ENCODE measurements around the gene EMD. TPM values are rescaled to one million over a fixed set of nuclear protein-coding genes. Genes with fewer than 3 reads are reported as not detected.

EMD gene
- total RNA-seq, 3 donors from 2014 or later = 107 to 113 (median 111) TPM

DNA sequence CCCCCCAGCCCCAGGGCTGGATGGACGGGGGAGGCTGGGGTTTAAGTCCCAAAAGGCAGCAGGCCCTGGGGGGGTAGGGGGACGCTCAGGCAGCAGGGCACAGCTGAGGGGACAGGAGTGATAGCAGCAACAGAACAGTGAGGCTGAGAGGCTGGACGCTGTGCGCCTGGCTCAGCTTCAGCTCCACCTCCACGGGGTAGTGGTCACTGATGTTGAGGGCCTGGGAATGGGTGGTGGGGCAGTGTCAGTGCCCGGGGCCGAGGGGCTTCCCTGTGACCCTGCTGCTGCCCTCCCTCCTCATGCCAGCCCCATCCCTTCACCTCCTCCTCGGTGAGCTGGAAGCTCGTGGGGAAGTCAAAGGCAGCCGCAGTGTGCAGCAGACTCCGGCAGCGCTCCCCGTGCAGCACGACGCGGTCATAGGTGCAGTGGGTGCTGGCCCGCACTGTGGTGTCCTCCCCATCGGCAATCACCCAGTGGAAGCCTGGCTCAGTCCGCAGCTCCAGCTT is 23.6 kb downstream of the EMD start:
- H3K27me3 Mint-ChIP-seq (ENCODE audit: low read depth) = no peaks in the 10 kb centered on the region
- DNase-seq (no peak), ATAC-seq (no peak)
- no peak overlapping the region for H3K4me3 Mint-ChIP-seq
- H3K4me1 Mint-ChIP-seq (ENCODE audit: low read depth) = peaks cover 8% of the 10 kb centered on the region
- H3K36me3 Mint-ChIP-seq (ENCODE audit: insufficient read depth) = peaks cover 18% of the 10 kb centered on the region
- no peaks in the 10 kb centered on the region for H3K9me3 Mint-ChIP-seq

- H3K36me3 Mint-ChIP-seq (ENCODE audit: insufficient read depth) = peaks cover 17% of the 10 kb centered on the region
- H3K9me3 Mint-ChIP-seq = no peaks in the 10 kb centered on the region
- DNase-seq (no peak), ATAC-seq (no peak)
- H3K4me3 Mint-ChIP-seq = no peak overlapping the region
- H3K27me3 Mint-ChIP-seq (ENCODE audit: low read depth) = no peaks in the 10 kb centered on the region
- H3K4me1 Mint-ChIP-seq (ENCODE audit: low read depth) = peaks cover 9% of the 10 kb centered on the region
These were observed 24.1 kb downstream of the EMD start for GRCh38 chrX:154403192-154403591.

GRCh38 chrX:154403858-154404257 is 24.8 kb downstream of the EMD start:
- ATAC-seq = no peak
- no peaks in the 10 kb centered on the region for H3K27me3 Mint-ChIP-seq (ENCODE audit: low read depth)
- peaks cover 14% of the 10 kb centered on the region for H3K4me1 Mint-ChIP-seq (ENCODE audit: low read depth)
- DNase-seq = no peak
- peaks cover 10% of the 10 kb centered on the region for H3K36me3 Mint-ChIP-seq (ENCODE audit: insufficient read depth)
- H3K9me3 Mint-ChIP-seq = no peaks in the 10 kb centered on the region
- no peak overlapping the region for H3K4me3 Mint-ChIP-seq

GRCh38 chrX:154404625-154405192 is 25.6 kb downstream of the EMD start:
- DNase-seq (no peak), ATAC-seq (no peak)
- Mint-ChIP-seq H3K4me1 (ENCODE audit: low read depth) (peaks cover 15% of the 10 kb centered on the region), H3K4me3 (no peak overlapping the region), H3K27me3 (ENCODE audit: low read depth) (no peaks in the 10 kb centered on the region), H3K9me3 (no peaks in the 10 kb centered on the region), H3K36me3 (ENCODE audit: insufficient read depth) (peaks cover 2% of the 10 kb centered on the region)

DNA sequence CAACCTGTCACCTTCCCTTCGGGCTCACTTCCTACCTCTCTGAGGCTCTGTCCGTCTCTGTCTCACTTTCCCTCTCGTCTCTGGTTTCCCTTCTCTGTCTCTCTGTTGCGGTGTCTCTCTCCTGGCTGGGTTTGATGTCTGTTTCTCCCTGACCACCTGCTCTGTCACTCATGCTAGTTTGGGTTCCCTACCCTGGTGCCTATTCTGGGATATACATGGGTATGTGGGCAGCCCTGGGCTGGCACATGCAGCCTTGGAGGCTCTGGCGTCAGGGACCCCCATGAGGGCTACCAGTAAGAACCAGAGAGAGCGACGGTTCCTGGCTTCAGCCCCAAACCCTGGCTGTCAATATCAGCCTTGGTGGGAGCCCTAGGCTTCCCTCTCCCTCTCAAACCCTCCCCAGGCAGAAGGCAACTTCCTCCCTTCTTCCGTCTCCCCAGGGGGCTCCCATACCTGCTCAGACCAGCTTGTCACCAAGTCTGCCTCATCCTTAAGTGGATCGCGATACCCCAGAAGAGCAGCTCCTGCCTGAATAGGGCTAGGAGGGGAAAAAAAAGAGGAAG is 29.6 kb downstream of the EMD start:
- ATAC-seq (no peak), DNase-seq (no peak)
- Mint-ChIP-seq H3K4me3 (peak overlapping the region; percentile 63), H3K27me3 (ENCODE audit: low read depth) (no peaks in the 10 kb centered on the region), H3K9me3 (no peaks in the 10 kb centered on the region), H3K36me3 (ENCODE audit: insufficient read depth) (no peaks in the 10 kb centered on the region), H3K4me1 (ENCODE audit: low read depth) (peaks cover 16% of the 10 kb centered on the region)

DNA sequence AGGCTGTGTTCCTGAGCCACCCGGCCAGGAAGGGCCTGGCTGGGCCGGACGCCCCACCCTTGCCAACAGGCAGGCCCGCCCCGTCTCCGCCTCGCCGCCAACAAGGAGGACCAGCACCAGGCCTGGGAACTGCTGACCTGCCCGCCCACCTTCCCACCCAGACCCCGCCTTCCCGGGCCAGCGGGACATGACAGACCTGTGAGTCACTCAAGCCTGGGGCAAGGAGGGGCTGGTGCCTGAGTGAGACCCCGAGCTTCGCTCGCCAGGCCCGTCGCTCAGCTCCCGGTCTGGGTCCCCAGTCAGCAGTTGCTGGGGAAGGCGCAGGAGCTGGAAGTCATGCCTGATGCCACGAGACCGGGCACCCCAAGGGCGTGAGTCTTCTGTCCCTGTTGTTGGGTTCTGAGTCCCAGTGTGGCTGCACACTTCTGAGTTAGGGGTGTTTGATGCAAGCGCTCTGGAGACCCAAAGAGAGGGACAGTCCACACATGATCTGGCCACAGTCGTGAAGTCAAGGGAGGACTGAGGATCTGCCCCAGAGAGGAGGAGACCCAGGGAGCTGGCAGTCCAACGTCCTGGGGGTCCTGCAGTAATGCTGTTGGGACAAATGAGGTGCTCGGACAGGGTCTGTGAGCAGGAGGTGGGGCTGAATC is 30.3 kb downstream of the EMD start, which contains the start of gene DNASE1L1:
TSS of gene DNASE1L1 (minus strand) at position 33 of the 650 bp plus-strand sequence. CDS start 3,686 bp downstream, outside the sequence.
- Mint-ChIP-seq H3K9me3 (no peaks in the 10 kb centered on the region), H3K36me3 (ENCODE audit: insufficient read depth) (no peaks in the 10 kb centered on the region), H3K27me3 (ENCODE audit: low read depth) (no peaks in the 10 kb centered on the region), H3K4me3 (peak within 1 kb of the TSS; percentile 63), H3K4me1 (ENCODE audit: low read depth) (peaks cover 16% of the 10 kb centered on the region)
- no peak for DNase-seq
- no peak for ATAC-seq

DNA sequence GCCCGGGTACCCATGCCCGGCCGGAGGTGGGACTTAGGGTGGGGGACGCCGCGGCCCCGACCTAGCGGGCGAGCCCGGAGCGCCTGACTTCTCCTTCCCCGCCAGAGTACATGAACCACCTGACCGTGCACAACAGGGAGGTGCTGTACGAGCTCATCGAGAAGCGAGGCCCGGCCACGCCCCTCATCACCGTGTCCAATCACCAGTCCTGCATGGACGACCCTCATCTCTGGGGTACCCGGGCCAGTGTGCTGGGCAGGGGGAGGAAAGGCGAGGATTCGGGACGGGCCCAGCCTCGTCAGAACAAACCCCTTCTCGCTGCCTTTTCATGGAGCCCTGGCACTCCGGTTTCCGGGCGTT is 32.9 kb downstream of the EMD start:
- no peaks in the 10 kb centered on the region for H3K36me3 Mint-ChIP-seq (ENCODE audit: insufficient read depth)
- peak overlapping the region; percentile 79 for H3K4me3 Mint-ChIP-seq
- DNase-seq = peak; percentile 33
- H3K9me3 Mint-ChIP-seq = no peaks in the 10 kb centered on the region
- no peaks in the 10 kb centered on the region for H3K27me3 Mint-ChIP-seq (ENCODE audit: low read depth)
- H3K4me1 Mint-ChIP-seq (ENCODE audit: low read depth) = peaks cover 16% of the 10 kb centered on the region
- ATAC-seq = peak; percentile 77 to 90

GRCh38 chrX:154412468-154412867 is 33.4 kb downstream of the EMD start:
- Mint-ChIP-seq H3K27me3 (ENCODE audit: low read depth) (no peaks in the 10 kb centered on the region), H3K9me3 (no peaks in the 10 kb centered on the region), H3K36me3 (ENCODE audit: insufficient read depth) (no peaks in the 10 kb centered on the region), H3K4me3 (peak overlapping the region; percentile 79), H3K4me1 (ENCODE audit: low read depth) (peaks cover 16% of the 10 kb centered on the region)
- ATAC-seq = peak; percentile 19 to 29
- DNase-seq = no peak

- ATAC-seq (no peak), DNase-seq (no peak)
- peak overlapping the region; percentile 79 for H3K4me3 Mint-ChIP-seq
These were observed 34.0 kb downstream of the EMD start for GRCh38 chrX:154413142-154413541.

DNA sequence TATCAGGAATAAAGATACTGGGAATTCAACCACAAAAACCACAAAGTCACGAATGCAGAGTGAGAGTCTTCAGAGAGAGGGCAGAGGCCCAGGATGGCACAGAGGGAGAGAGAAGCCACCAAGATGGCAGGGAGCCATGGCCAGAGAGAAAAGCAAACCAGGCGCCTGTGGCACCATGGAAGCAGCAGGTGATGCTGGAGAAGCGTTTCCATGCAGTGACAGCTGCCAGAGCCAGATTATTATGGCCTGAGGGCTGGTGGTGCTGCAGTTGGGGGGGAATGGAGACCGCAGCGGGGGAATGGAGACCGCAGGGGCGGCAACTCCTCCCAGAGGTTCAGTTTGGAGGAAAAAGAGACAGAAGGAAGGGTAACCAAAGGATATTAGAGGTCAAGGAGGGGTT is 38.1 kb downstream of the EMD start:
- DNase-seq (no peak), ATAC-seq (no peak)
- no peak overlapping the region for H3K4me3 Mint-ChIP-seq
- H3K9me3 Mint-ChIP-seq = no peaks in the 10 kb centered on the region
- no peaks in the 10 kb centered on the region for H3K27me3 Mint-ChIP-seq (ENCODE audit: low read depth)
- no peaks in the 10 kb centered on the region for H3K36me3 Mint-ChIP-seq (ENCODE audit: insufficient read depth)
- peaks cover 5% of the 10 kb centered on the region for H3K4me1 Mint-ChIP-seq (ENCODE audit: low read depth)

More at GRCh38 chrX:154413142-154413541, 34.0 kb downstream of the EMD start:
- Mint-ChIP-seq H3K9me3 (no peaks in the 10 kb centered on the region), H3K36me3 (ENCODE audit: insufficient read depth) (no peaks in the 10 kb centered on the region), H3K27me3 (ENCODE audit: low read depth) (no peaks in the 10 kb centered on the region), H3K4me1 (ENCODE audit: low read depth) (peaks cover 16% of the 10 kb centered on the region)

GRCh38 chrX:154419189-154419588 is 40.1 kb downstream of the EMD start:
- H3K4me3 Mint-ChIP-seq = no peak overlapping the region
- H3K4me1 Mint-ChIP-seq (ENCODE audit: low read depth) = peaks cover 2% of the 10 kb centered on the region
- no peak for ATAC-seq
- no peaks in the 10 kb centered on the region for H3K9me3 Mint-ChIP-seq
- H3K36me3 Mint-ChIP-seq (ENCODE audit: insufficient read depth) = no peaks in the 10 kb centered on the region
- no peaks in the 10 kb centered on the region for H3K27me3 Mint-ChIP-seq (ENCODE audit: low read depth)
- DNase-seq = no peak

DNA sequence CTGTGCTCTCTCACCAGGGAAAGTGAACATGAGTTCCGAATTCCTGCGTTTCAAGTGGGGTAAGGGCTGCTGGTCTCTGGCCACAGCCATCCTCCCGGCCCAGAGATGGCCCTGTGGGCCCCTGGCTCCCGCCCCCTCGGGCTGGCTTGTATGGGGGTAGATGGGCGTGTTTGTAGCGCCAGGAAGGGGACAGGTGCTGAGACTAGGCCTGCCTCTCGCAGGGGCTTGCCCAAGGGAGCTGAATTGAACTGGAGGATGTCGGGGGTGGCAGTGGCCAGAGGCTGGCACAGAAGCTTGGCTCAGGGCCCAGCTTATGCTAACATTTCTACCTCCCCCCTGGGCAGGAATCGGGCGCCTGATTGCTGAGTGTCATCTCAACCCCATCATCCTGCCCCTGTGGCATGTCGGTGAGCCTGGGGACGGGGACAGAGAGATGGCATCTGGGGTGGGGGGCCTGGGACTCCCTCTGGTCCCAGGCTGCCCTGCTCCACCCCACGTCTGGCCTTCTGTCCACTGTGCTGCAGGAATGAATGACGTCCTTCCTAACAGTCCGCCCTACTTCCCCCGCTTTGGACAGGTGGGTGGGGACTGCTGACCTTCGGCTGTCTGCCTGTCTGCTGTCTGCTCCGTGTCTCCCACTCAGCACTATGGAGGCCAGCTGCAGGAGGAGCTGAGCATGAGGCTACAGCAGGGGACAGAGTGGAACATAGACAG is 40.8 kb downstream of the EMD start:
- no peak overlapping the region for H3K4me3 Mint-ChIP-seq
- no peak for DNase-seq
- H3K9me3 Mint-ChIP-seq = no peaks in the 10 kb centered on the region
- no peak for ATAC-seq
- H3K27me3 Mint-ChIP-seq (ENCODE audit: low read depth) = no peaks in the 10 kb centered on the region
- peaks cover 2% of the 10 kb centered on the region for H3K4me1 Mint-ChIP-seq (ENCODE audit: low read depth)
- no peaks in the 10 kb centered on the region for H3K36me3 Mint-ChIP-seq (ENCODE audit: insufficient read depth)

GRCh38 chrX:154420402-154420756 is 41.3 kb downstream of the EMD start:
- no peaks in the 10 kb centered on the region for H3K36me3 Mint-ChIP-seq (ENCODE audit: insufficient read depth)
- H3K4me1 Mint-ChIP-seq (ENCODE audit: low read depth) = peaks cover 2% of the 10 kb centered on the region
- DNase-seq (no peak), ATAC-seq (no peak)
- no peaks in the 10 kb centered on the region for H3K27me3 Mint-ChIP-seq (ENCODE audit: low read depth)
- H3K9me3 Mint-ChIP-seq = no peaks in the 10 kb centered on the region
- H3K4me3 Mint-ChIP-seq = no peak overlapping the region

- ATAC-seq (no peak), DNase-seq (no peak)
- no peaks in the 10 kb centered on the region for H3K9me3 Mint-ChIP-seq
- H3K27me3 Mint-ChIP-seq (ENCODE audit: low read depth) = no peaks in the 10 kb centered on the region
- peak overlapping the region; percentile 13 for H3K4me3 Mint-ChIP-seq
- H3K4me1 Mint-ChIP-seq (ENCODE audit: low read depth) = peaks cover 23% of the 10 kb centered on the region
- H3K36me3 Mint-ChIP-seq (ENCODE audit: insufficient read depth) = peaks cover 3% of the 10 kb centered on the region
These were observed 48.0 kb downstream of the EMD start for GRCh38 chrX:154426916-154427770.

Data from activated T-cell treated with anti-CD3 and anti-CD28 coated beads, Interleukin-2, amount 50 U/mL, for 4 hours (primary cell).